ENCODE results near the gene LRMDA. TPM values are rescaled to one million over a fixed set of nuclear protein-coding genes. Genes with fewer than 3 reads are reported as not detected.

Gene LRMDA
- total RNA-seq, 2 donors from 2014 or later: 14.4 to 18.0 TPM

DNA sequence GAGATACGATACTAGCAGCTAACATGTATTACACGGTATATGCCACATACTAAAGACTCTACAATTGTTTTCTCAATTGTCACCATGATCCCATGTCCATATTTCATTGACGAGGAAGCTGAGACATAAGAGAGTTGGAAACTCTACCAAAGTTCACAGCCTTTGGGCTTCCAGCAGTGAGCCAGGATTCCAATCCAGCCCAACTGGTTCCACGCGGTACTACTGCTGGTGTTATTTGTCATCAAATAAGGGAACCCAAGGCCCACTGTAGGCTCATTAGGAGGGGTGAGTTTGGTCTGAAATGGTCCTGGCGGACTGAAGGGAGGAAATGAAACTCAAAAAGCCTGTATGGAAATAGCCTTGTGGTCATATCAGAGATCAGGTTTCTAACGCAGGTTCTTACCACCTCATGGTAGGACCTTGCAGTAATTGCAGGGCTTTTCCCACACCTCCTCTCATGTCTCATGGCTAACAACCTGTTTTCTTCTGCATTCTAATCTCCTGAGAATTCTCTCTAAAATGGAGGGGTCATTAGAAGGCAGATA is 814.6 kb downstream of the LRMDA start:
- no peak for DNase-seq (ENCODE audit: low spot score)
- intact Hi-C loops (cut with DNase I): no loop called here

DNA sequence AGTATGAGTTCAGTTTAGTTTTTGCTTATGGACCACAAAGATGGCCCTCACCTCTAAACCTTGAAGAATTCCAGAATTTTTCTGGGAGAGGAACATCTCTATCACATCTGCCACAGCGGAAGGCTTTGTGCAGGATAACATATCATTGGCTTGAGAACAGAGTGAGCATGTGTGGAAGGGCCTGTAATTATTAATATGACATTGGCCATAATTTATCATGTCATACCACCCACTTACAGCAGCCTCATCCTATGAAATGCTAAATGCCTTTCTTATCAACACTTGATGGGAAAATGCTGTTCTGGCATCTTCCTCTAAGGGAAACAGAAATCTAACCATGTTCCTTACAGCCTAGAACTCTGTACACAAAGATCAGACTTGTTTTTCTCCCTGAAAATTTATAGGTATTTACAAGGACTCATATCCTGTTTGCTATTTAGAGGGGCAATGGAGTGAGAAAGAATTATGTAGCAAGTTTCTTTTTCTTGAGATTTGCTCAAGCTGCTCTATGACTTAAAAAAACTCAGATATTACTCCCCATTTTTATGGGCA is 817.3 kb downstream of the LRMDA start:
- no peak for DNase-seq (ENCODE audit: low spot score)
- intact Hi-C loops (cut with DNase I): no loop called here

DNA sequence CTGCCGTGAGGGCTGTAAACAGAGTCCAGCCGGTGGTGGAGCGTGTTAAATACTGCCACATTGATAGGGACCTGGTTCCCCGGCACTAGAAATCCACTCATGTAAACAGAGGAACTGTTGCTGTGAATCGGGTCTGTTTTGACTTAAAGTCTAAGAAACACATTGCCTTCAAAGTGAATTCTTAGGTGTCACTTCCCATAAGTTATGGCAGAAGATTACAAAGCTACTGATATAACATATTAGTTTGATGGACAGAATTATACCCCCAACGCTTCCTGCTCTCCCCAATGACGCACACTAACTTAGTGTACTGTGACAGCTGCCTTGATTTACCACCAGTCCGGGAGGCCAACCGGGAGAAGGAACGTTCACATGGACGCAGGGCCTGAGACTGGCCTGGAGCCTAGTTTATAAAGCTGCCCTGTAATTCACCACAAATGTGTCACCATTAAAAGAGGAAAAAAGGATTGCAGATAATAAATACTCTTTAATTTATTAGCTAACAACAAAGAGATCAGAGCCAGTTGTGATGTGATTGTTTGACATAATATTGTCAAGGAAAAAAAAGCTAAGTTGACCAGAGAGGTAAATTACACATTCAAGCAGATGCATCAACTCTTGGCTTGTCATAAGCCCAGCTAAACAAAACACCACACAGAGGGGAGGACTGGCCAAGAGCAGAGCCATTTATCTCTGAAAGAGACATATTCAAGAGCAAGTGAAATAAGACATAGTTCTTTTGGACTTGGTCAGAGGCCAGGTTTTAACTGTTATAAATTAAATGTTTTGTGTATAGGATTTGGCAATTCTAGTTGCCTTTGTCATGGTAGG is 820.6 kb downstream of the LRMDA start:
- intact Hi-C loops (cut with DNase I): no loop called here
- DNase-seq (ENCODE audit: low spot score): peak; percentile 91

DNA sequence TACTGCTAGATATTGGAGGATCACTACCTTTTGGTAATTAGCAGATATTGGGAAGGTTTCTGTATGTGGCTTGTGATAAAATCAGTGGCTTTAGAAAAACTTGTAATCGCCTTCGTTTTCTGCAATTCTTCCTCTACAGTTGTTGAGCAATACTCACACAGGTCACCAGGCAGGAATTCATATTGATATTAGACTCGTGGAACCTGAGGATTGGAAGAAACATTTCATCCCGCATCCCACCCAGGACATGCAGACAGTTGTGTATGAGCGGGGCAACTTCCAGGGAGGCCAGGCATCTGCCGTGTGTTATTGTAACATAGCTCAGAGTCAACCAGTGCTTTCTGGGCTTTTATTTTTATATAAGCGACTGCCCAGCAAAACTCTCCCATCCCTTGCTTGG is 821.3 kb downstream of the LRMDA start:
- intact Hi-C loops (cut with DNase I): no loop called here
- no peak for DNase-seq (ENCODE audit: low spot score)

DNA sequence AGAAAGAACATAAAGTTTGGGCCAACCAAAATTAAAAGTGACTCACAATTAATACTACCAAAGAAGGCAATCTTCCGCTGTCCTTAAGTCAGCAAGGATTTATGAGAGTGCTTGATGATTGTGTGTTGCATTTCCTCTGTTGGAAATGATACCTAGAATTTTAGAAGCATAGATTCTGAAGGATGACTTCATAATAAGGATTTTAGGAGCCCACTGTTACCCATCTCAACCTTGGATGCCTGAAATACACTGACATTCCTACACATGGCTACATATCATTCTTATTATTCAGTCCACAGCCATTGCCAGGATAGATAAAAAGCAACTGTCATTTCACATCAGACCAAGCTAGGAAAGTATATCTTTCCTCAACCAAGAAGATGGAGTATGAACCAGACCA is 823.8 kb downstream of the LRMDA start:
- intact Hi-C loops (cut with DNase I): no loop called here
- no peak for DNase-seq (ENCODE audit: low spot score)

DNA sequence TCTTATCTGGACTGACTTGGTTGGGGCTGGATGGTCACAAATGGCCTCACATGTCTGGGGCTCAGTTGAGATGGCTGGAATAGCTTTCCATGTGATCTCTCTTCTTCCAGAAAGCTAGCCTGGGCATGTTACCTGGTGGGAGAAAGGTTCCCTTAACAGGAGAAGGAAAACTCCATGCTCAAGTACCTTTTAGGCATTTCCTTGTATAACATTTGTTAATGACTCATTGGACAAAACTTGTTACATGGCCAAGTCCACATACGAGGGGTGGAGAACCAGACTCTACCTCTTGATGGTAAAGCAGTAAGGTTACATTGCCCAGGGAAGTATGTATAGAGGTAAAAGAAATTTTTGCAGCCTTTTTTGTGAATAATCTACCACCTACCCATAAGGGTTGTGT is 826.4 kb downstream of the LRMDA start:
- DNase-seq (ENCODE audit: low spot score): no peak
- intact Hi-C loops (cut with DNase I): no loop called here

DNA sequence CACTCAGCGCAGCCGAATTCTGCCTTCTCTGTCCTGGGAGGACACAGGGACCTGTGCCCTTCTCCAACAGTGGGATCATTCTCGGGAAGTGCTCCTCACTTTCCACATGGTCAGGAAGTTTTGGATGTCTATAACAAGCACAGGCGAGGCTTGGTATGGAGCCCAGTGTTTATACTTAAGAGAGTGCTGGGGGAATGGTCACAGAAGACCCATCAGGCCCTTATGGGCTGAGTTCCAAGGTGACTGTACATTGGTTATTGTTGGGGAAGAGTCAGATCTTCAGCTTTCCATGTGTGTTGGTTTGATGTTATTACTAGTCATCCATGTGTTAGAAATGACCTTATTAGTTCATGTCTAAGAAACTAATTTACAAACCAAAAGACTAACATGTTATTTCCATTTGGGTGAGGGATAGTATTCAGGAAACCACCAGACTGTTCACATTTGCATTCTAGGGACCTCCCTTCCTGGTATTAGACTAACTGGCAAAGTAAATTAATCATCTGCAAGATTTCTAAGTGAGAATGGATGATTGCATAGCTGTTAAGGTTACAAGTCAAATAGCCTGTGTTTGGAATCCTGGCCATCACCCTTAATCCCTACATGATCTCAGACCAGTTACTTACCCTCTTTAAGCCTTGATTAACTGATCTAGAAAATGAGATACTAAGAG is 834.2 kb downstream of the LRMDA start:
- intact Hi-C loops (cut with DNase I): no loop called here
- no peak for DNase-seq (ENCODE audit: low spot score)

DNA sequence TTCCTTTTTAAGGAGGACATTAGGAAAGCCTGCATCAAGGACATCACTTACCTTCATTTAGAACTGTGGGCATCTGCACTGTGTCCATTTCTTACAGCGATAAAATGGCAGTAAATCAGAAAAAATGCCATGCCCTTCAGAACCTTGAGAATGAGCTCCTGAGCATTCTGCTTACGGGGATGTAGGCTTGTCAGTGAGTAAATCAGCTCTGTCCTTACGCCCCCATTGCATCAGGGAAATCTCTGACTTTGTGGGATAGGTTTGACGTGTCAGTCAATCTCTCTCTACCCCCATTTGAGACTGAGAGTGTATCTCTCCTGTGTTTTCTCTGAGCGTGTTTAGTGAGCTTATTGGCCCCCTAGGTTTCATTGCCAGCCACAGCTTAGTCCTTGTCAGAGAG is 837.1 kb downstream of the LRMDA start:
- DNase-seq (ENCODE audit: low spot score): no peak
- intact Hi-C loops (cut with DNase I): no loop called here

DNA sequence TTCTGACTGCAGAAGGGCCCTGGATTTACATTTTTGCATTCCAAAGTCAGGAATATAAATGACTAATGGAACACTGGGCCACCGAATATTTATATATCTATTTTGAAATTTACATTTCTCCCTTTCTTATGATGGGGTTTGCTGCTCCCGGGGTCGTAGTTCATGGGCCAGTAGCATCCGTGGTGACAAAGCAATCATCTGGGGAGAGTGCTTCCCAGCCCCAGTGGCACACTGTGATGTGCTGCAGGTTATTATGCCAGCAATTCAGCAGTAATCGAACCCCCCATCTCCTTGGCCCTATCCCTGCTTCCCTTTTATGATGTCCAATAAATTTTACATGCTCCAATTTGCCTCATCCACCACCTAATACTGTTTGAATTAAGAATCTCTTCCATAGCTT is 837.5 kb downstream of the LRMDA start:
- no peak for DNase-seq (ENCODE audit: low spot score)
- intact Hi-C loops (cut with DNase I): no loop called here

DNA sequence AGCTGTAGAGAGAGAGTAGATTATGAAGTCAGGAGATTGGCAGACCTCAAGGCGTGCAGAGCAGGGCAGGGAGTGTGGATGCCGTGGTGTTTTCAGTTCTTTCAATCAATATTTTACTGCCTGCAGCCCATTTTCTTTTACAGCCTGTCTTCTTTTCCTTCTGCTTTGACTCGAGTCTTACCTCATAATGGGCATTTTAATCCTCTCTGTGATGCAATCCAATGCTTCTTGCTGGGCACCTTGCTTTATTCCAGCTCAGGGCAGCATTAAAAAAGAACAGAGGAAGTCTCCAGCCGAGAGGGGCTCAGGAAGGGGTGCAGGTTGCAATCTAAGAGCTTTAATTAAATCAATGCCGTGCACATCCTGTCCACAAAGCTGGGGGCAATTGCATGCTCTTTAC is 839.0 kb downstream of the LRMDA start:
- intact Hi-C loops (cut with DNase I): no loop called here
- no peak for DNase-seq (ENCODE audit: low spot score)

DNA sequence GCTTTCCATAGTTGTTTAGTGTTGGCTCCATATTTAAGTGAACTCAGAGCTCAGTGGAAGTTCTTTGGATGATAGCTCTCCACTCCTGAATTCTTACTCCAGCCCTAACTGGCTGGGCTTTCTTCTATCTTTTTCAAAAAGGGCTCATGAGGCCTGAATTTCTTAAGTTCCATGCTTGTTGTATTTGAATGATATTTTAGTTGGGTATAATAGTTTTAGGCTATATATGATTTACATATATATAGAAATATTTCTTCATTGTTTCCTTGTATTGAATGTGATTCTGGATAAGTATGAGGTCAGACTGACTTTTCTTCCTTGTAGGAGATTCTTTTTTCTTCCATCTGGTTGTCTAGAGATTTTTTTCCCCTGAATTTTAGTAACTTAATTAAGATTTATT is 843.5 kb downstream of the LRMDA start:
- DNase-seq (ENCODE audit: low spot score): no peak
- intact Hi-C loops (cut with DNase I): no loop called here

DNA sequence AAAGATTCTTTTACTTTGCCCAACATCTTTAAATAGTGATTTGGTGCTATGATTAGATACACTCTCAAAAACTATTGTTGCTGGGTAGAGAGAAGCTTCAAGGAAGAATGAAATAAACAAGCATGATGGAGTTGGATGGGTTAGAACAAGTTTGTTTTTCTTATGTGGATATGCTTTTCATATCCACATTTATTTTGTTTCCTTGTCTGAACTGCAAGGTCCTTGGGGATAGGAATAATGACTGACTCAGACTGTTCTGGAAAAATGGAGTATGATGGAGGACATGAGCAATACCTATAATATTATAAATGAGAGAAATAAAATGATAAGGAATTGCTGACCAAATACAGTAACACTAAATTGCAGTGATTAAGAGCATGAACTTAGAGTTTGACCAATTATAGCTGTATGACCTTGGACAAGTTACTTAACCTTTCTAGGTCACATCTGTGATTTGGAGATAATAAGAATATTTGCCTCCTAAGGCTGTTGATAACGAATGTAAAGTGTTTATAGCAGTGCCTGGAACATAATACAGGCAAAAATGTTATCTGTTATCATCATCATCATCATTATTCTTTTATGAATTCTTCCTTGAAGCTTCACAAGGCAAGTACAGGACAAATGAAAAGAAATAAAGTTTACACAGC is 847.5 kb downstream of the LRMDA start:
- no peak for DNase-seq (ENCODE audit: low spot score)
- intact Hi-C loops (cut with DNase I): no loop called here

DNA sequence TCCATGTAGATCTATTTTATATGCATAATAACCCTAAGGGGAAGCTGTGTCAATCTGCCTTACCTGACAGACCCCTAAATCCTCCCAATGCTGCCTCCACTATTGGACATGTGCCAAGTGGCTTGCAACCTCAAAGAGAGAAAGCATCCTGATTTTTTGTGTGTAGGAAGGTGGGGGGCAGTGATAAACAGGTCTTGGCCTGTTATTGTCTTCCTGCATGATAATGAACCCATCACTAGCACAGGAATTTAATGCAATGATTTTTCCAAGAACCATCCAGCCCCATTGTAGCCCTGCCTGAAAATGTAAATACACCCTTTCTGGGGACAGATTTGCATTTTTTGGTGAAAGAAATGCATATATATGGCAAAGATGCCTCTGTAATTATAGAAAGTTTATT is 850.2 kb downstream of the LRMDA start:
- DNase-seq (ENCODE audit: low spot score): no peak
- intact Hi-C loops (cut with DNase I): no loop called here

DNA sequence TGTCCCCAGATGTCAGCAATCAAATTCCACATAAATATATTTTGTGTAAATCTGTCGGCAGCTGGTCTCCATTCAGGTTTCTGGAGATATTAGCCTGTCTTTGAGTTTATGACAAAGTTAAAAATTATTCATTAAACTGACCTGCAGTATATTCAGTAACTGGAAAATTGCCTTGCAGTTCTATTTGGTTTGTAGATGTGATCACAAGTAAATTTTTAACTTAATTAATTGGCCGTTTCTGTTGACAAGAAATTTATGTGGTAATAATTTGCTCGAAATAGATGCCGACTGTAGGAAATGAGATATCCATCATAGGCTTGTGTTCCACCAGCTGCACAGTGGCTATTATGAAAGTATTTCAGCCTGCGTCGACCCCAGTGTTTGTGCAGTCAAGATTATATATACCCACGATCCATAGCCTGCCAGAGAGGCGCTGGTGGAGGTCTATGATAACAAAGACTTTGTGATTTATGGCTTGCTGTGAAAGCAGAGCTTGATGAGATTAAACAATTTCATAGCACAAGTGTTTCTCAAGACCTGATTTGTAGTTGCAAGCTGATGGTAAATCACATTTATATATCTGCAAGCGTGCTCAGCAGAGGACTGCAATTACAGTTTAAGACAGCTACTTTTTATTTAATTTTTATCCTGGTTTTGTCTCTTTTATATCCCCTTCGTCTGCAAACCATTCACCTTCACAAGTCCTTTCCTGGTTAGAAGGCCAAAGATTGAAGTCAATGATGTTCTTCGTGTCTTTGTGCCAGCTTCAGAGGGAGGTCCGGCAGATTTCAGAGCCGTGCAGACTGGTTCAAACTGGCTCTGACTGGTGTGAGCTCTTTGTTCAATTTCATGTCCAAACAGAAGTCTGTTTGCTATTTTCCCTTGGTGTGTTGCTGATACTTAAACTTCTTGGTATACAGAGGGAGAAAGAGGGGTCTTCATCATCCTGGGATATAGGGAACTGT is 850.9 kb downstream of the LRMDA start:
- no peak for DNase-seq (ENCODE audit: low spot score)
- intact Hi-C loops (cut with DNase I): no loop called here

DNA sequence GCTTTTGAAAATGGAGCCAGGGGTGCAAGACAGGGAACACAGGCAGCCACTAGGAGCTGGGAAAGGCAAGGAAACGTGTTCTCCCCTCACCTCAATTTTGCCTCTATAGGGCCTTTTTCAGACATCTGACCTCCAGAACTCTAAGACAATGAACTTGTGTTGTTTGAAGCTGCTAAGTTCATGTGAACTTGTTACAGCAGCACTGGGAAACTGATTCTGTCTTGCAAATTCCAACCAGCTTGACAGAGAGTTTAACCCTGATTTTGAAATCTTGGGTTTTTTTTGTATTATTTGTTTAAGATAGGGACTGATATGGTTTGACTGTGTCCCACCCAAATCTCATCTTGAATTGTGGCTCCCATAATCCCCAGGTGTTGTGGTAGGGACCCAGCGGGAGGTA is 852.9 kb downstream of the LRMDA start:
- DNase-seq (ENCODE audit: low spot score): no peak
- intact Hi-C loops (cut with DNase I): no loop called here

DNA sequence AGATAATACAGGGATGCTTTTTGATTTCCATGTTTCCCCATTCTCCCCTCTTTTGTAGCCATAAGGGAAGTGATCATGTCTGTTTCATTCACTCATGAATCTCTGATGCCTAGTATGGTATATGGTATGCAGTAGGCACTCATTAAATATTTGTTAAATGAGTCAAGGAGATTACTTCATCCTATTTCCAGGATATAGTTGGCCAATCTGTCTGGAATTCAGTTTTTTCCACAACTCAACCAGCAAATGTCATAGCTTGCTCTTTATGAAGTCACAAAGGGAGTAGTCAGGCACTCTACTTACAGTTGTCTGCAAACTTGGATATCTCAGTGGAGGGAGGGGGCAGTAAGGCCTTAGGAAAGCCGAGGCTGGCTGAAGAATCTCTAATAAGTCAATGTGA is 853.6 kb downstream of the LRMDA start:
- intact Hi-C loops (cut with DNase I): no loop called here
- no peak for DNase-seq (ENCODE audit: low spot score)

DNA sequence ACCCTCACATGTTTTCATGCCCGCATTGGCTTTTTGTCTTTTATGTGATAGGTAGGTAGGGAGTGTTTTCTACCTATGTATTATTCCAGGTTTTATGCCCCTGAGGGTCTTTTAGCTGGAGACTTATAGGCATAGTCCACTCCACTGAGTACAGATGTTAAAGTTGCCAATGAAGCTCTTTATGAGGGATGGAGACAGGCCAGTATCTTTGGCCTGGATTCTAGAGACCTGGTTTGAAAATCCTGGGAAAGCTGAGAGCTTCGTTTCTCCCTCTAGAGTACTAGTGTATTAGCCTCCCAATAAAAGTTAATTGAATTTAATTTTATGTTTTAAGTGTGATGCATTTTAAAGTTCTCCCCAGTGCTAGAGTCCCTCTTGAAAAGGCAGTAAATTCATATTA is 854.1 kb downstream of the LRMDA start:
- DNase-seq (ENCODE audit: low spot score): no peak
- intact Hi-C loops (cut with DNase I): no loop called here

DNA sequence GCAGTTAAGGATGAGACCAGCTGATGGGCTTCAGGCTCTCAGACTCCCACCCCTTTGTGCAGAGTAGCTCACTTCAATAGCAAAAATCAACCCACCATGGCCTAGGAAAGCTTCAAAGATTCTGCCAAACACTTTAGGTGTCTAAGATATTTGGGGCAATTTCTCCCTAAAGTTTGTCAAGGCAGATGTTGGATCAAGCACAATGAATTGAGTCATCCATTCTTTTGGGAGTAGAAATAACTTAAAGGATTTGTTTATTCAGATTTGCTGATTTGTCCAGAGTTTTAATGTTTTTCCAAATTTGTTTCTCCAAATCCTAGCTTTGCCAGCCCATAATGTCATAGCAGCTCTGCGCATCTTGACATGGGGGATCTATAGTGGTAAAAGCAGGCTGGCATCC is 855.1 kb downstream of the LRMDA start:
- DNase-seq (ENCODE audit: low spot score): no peak
- intact Hi-C loops (cut with DNase I): no loop called here

DNA sequence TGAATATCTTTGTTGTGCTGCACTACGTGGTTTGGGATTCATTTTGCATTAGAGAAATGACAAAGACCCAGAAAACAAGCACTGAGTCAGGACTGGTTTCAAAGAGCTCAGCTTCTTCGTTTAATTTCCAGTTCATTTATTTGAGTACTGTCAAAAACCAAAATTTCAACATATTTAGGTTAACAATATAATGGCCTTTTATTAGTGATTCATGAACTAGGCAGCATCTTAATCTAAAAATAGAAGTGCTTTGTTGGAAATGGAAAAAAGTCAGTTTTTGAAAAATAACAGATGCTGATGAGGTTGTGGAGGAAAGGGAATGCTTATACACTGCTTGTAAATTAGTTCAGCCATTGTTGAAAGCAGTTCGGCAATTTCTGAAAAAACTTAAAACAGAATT is 856.4 kb downstream of the LRMDA start:
- no peak for DNase-seq (ENCODE audit: low spot score)
- intact Hi-C loops (cut with DNase I): no loop called here

All from posterior vena cava (tissue), 2 donors.